Immature natural killer cell (primary cell): ENCODE results near the gene PLA2G1B. TPM values are rescaled to one million over a fixed set of nuclear protein-coding genes. Genes with fewer than 3 reads are reported as not detected.

Source experiments
- DNase-seq, 3 donors: peaks; one replicate each; pipeline ENCODE4 v3.0.0; 2022; ENCODE audit warnings: mixed read lengths in 1 of 3
- H3K27ac Mint-ChIP-seq, 6 donors: one replicate each; pipeline ENCODE4 v1.8.0; 2020; ENCODE audit warnings: mixed read lengths in 6 of 6, mild to moderate bottlenecking in 5 of 6, inconsistent platforms in 4 of 6, moderate library complexity in 3 of 6
- H3K27me3 Mint-ChIP-seq, 3 donors: one replicate each; pipeline ENCODE4 v1.8.0; 2020 to 2021; ENCODE audit warnings: low read depth in 3 of 3, mild to moderate bottlenecking in 3 of 3, mixed read lengths in 3 of 3, moderate library complexity in 3 of 3, inconsistent platforms in 1 of 3
- H3K36me3 Mint-ChIP-seq, 3 donors: one replicate each; pipeline ENCODE4 v1.8.0; 2020; ENCODE audit warnings: mixed read lengths in 3 of 3, inconsistent platforms in 2 of 3, mild to moderate bottlenecking in 2 of 3
- H3K4me1 Mint-ChIP-seq, 2 donors: one replicate each; pipeline ENCODE4 v1.8.0; 2020; ENCODE audit warnings: inconsistent platforms in 2 of 2, mild to moderate bottlenecking in 2 of 2, mixed read lengths in 2 of 2, moderate library complexity in 1 of 2
- H3K4me3 Mint-ChIP-seq, 5 donors: one replicate each; pipeline ENCODE4 v1.8.0; 2020; ENCODE audit warnings: mild to moderate bottlenecking in 5 of 5, mixed read lengths in 5 of 5, inconsistent platforms in 3 of 5, moderate library complexity in 3 of 5
- H3K9me3 Mint-ChIP-seq, 6 donors: one replicate each; pipeline ENCODE4 v1.8.0; 2020; ENCODE audit warnings: mild to moderate bottlenecking in 6 of 6, mixed read lengths in 6 of 6, inconsistent platforms in 4 of 6, moderate library complexity in 3 of 6
- polyA plus RNA-seq, 3 donors: library from polyadenylated mRNA; unstranded; fragments of 300-500 nt; fragmentation: Illumina TruSeq; gene quantifications; one replicate each; pipeline ENCODE4 v1.2.3, GENCODE V29; 2021

Gene PLA2G1B
- polyA plus RNA-seq, 3 donors from 2014 or later = 0.76 TPM; not detected in 2

- H3K27me3 Mint-ChIP-seq = peaks cover 27 to 44% (median 27%) of the 10 kb centered on the region in 3 donors
- no peaks in the 10 kb centered on the region for H3K36me3 Mint-ChIP-seq
- no peak overlapping the region for H3K27ac Mint-ChIP-seq
- no peak overlapping the region for H3K4me3 Mint-ChIP-seq
- no peak for DNase-seq
- peaks cover 0 to 10% of the 10 kb centered on the region in 2 donors for H3K4me1 Mint-ChIP-seq
- H3K9me3 Mint-ChIP-seq = no peaks in the 10 kb centered on the region
Measured at GRCh38 chr12:120365675-120366340, 38.2 kb upstream of the PLA2G1B start.

DNA sequence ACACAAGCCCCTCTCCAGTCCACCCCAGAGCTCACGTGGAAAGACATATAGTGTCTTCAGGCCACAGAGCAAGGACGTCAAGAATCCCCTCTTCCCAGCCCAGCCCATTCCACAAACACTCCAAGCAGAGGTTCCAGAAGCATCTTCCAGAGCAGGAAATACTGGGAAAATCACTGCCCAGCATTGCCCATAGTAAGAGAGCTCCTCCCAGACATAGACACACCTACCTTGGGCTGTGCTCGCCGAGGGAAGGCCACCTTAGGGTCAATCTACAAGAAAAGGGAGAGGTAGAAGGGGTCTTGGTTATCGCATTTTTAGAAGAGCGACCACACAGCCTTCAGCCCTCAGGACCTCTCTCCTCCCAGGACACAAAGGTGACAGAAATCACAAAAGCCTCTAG, 36.9 kb upstream of the PLA2G1B start:
- peak overlapping the region in 1 of 5 donors; percentile 2 for H3K4me3 Mint-ChIP-seq
- peaks cover 19 to 34% (median 21%) of the 10 kb centered on the region in 3 donors for H3K27me3 Mint-ChIP-seq

GRCh38 chr12:120363274-120363855, 35.8 kb upstream of the PLA2G1B start:
- Mint-ChIP-seq H3K9me3 (no peaks in the 10 kb centered on the region), H3K4me1 (peaks cover 0 to 4% of the 10 kb centered on the region in 2 donors), H3K36me3 (no peaks in the 10 kb centered on the region), H3K27me3 (peaks cover 20 to 33% (median 22%) of the 10 kb centered on the region in 3 donors), H3K4me3 (no peak overlapping the region), H3K27ac (no peak overlapping the region)
- DNase-seq = no peak

More for the DNA sequence above, 36.9 kb upstream of the PLA2G1B start:
- no peak for DNase-seq
- no peak overlapping the region for H3K27ac Mint-ChIP-seq
- peaks cover 0 to 5% of the 10 kb centered on the region in 2 donors for H3K4me1 Mint-ChIP-seq
- no peaks in the 10 kb centered on the region for H3K36me3 Mint-ChIP-seq
- H3K9me3 Mint-ChIP-seq = no peaks in the 10 kb centered on the region

- H3K36me3 Mint-ChIP-seq = no peaks in the 10 kb centered on the region
- H3K27me3 Mint-ChIP-seq = peaks cover 20 to 32% (median 22%) of the 10 kb centered on the region in 3 donors
- no peaks in the 10 kb centered on the region for H3K9me3 Mint-ChIP-seq
- no peak overlapping the region for H3K4me3 Mint-ChIP-seq
- DNase-seq = no peak
- H3K27ac Mint-ChIP-seq = peak overlapping the region in 1 of 6 donors; percentile 18
- H3K4me1 Mint-ChIP-seq = peaks cover 0 to 2% of the 10 kb centered on the region in 2 donors
Measured at GRCh38 chr12:120362516-120363273, 35.1 kb upstream of the PLA2G1B start.

DNA sequence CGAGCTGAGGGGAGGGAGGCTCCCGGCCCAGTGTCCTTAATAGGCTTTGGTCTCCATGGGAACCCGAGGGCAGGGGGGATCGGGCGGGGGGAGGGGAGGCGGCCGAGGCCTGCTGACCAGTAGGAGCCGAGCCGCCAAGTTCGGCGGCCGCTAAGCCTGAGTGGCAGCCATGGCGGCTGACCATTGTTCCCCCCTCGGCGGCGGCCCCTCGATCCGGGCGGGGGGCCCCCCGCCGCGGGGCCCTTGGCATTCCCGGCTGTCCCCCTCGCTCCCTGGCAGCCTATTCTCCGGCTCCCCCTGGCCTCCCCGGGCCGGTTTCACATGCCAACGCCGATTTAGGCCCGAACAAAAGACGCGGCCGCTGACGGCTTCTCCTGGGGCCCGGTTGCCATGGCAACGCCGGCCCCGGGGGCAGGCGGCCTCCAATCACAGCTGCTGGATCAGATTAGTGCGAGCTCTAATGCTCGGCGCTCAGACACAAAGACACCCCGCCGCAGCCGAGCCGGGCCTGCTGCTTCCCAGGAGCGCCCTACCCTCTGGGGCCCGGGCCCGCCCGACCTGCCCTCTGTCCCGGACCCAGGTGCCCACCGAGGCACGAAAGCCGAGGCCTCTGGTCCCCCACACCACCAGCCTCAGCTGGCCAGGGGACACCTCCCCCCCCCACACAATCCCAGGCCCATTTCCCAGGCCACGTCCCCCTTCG, 34.1 kb upstream of the PLA2G1B start:
- no peaks in the 10 kb centered on the region for H3K36me3 Mint-ChIP-seq
- H3K4me1 Mint-ChIP-seq = no peaks in the 10 kb centered on the region
- no peak overlapping the region for H3K4me3 Mint-ChIP-seq
- H3K9me3 Mint-ChIP-seq = no peaks in the 10 kb centered on the region
- H3K27ac Mint-ChIP-seq = no peak overlapping the region
- peaks cover 14 to 24% (median 20%) of the 10 kb centered on the region in 3 donors for H3K27me3 Mint-ChIP-seq
- DNase-seq = peak in 1 of 3 donors; percentile 9

DNA sequence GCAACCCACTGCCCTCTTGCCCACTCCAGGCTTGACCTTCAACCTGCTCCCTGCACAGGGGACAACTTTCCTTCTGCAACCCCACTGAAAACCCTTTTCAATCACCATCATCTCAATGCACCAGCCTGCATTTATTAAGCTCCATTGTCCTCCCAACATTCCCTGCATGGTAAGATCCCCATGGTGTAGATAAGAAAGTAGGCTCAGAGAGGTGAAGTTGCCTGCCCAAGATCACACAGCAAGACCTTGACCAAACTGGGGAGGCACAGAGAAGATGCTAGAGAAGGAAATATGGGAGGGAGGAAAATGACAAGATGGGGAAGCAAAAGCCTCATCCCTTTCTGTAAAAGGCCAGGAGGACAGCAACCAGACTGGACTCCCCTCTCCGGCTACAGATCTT, 31.5 kb upstream of the PLA2G1B start:
- H3K4me3 Mint-ChIP-seq = no peak overlapping the region
- no peak overlapping the region for H3K27ac Mint-ChIP-seq

GRCh38 chr12:120358412-120359100, 31.0 kb upstream of the PLA2G1B start:
- H3K4me1 Mint-ChIP-seq = no peaks in the 10 kb centered on the region
- no peak overlapping the region for H3K27ac Mint-ChIP-seq
- H3K36me3 Mint-ChIP-seq = no peaks in the 10 kb centered on the region
- H3K27me3 Mint-ChIP-seq = peaks cover 5 to 10% (median 8%) of the 10 kb centered on the region in 3 donors
- no peak overlapping the region for H3K4me3 Mint-ChIP-seq
- DNase-seq = no peak
- no peaks in the 10 kb centered on the region for H3K9me3 Mint-ChIP-seq

More for the DNA sequence above, 31.5 kb upstream of the PLA2G1B start:
- no peak for DNase-seq
- Mint-ChIP-seq H3K9me3 (no peaks in the 10 kb centered on the region), H3K27me3 (peaks cover 10% of the 10 kb centered on the region in 3 donors), H3K36me3 (no peaks in the 10 kb centered on the region), H3K4me1 (no peaks in the 10 kb centered on the region)

DNA sequence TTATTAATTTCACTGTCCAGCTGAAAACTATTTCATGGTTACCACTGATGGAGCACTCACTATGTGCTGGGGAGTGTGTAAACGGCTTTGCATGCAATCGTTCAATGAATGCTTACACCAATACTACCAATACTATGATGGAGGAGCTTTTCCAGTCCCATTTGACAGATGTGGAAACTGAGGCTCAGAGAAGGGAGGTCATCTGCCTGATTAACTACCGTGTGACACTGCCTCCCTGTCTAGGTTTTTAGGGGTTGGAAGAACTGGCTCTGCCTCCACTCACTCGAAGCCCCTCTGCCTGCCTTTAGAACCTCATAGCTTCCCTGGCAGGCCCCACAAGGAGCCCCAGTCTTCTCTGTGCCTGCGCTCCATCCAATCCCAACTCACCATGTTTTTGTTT, 29.5 kb upstream of the PLA2G1B start:
- Mint-ChIP-seq H3K27me3 (peaks cover 4 to 7% (median 7%) of the 10 kb centered on the region in 3 donors), H3K9me3 (no peaks in the 10 kb centered on the region), H3K27ac (no peak overlapping the region), H3K4me3 (no peak overlapping the region), H3K4me1 (no peaks in the 10 kb centered on the region), H3K36me3 (no peaks in the 10 kb centered on the region)
- no peak for DNase-seq

GRCh38 chr12:120356567-120357030, 29.0 kb upstream of the PLA2G1B start:
- Mint-ChIP-seq H3K36me3 (no peaks in the 10 kb centered on the region), H3K9me3 (no peaks in the 10 kb centered on the region), H3K27me3 (peaks cover 4 to 7% (median 5%) of the 10 kb centered on the region in 3 donors), H3K4me1 (no peaks in the 10 kb centered on the region), H3K4me3 (no peak overlapping the region), H3K27ac (peak overlapping the region in 1 of 6 donors; percentile 3)
- peak; percentile 61 to 71 (median 68) for DNase-seq

DNA sequence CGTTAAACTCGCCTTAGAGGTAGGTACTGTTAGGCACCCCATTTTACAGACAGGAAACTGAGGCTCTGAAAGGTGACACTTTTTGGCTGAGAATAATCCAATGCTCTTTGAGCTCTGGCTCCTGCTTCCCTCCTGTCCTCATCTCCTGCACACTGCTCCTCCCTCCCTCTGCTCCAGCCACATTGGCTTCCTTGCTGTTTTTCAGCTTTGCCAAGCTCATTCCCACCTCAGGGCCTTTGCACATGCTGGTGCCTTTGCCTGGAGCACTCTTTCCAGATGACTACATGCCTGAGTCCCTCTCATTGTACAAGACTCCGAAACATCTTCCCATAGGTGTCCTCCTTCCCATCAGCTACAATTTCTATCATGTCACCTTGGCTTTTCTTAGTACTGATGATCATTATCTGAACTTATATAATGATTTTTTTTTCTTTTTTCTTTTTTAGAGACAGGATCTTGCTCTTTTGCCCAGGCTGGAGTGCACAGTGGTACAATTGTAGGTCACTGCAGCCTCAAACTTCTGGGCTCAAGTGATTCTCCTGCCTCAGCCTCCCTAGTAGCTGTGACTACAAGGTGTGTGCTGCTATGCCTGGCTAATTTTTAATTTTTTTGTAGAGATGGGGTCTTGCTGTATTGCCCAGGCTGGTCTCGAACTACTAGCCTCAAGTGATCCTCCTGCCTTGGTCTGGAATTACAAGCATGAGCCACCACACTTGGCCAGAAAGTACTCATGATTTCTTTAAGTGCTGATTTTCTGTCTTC, 26.2 kb upstream of the PLA2G1B start:
- Mint-ChIP-seq H3K4me3 (no peak overlapping the region), H3K27me3 (peaks cover 1 to 4% (median 4%) of the 10 kb centered on the region in 3 donors), H3K36me3 (no peaks in the 10 kb centered on the region), H3K4me1 (no peaks in the 10 kb centered on the region), H3K27ac (no peak overlapping the region), H3K9me3 (no peaks in the 10 kb centered on the region)
- DNase-seq = no peak

DNA sequence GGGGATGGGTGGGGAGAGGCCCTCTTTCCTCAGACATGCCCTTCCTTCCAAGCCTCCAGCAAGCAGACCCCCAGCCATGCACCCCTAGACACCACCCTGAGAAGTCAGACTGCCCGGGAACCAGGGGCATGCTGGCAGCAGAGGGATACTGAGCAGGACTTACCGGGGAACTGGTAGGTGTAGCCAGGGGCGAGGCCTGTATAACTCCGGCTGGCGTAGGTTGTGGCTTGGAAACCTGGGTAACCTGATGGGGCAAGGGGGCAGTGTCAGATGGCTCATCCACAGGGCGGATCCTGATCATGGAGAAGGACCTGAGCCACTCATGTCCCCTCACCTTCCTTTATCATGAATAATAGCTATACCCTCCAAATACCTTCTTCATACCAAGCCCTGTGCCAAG, 25.6 kb upstream of the PLA2G1B start:
- Mint-ChIP-seq H3K27me3 (peaks cover 1 to 5% (median 4%) of the 10 kb centered on the region in 3 donors), H3K9me3 (no peaks in the 10 kb centered on the region), H3K4me3 (no peak overlapping the region), H3K27ac (no peak overlapping the region), H3K36me3 (no peaks in the 10 kb centered on the region), H3K4me1 (no peaks in the 10 kb centered on the region)
- DNase-seq = no peak

DNA sequence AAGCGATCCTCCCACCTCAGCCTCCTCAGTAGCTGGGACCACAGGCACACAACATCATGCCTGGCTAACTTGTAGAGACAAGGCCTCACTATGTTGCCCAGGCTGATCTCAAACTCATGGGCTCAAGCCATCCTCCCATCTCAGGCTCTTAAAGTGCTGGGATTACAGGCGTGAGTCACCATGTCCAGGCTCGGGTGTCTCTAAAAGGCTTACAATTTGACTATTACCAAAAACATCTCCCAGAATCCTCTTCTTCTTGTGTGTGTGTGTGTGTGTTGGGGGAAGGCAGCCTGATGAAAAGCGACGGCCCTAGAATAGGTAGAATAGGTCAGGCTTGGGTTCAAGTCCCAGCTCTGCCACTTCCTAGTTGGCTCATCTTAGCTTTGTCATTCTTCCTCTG, 24.5 kb upstream of the PLA2G1B start:
- no peak overlapping the region for H3K27ac Mint-ChIP-seq
- H3K4me1 Mint-ChIP-seq = no peaks in the 10 kb centered on the region
- H3K36me3 Mint-ChIP-seq = no peaks in the 10 kb centered on the region
- H3K4me3 Mint-ChIP-seq = no peak overlapping the region
- H3K9me3 Mint-ChIP-seq = no peaks in the 10 kb centered on the region
- peaks cover 1 to 7% (median 6%) of the 10 kb centered on the region in 3 donors for H3K27me3 Mint-ChIP-seq
- DNase-seq = no peak
